Measurements from ENCODE around the gene CD59.

DNA sequence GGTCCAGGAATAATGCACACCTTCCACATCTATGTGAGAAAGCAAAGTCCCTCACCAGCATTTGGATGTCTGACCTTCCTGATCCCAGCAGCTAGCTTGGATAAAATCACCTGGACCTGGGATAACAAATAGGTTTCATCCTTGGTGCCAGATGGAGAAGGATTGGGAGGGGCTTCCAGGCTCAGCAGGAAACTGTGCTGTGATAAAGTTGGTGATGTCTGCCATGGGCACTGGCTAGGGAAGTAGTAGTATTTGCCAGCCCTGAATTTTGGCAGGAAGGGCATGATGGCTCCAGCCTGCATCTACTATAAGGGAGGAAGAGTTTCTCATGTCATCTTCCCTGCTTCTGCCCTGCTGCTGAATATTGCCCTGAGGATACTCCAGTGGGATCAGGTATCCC, 73.1 kb downstream of the CD59 start:
- TF ChIP-seq CTCF (IDR thresholded peaks at IDR 0.05 in 2 of 3, conservative IDR thresholded peaks at IDR 0.05 in 1 of 3; ENCODE audit: insufficient read depth in 2 of 3, low read depth in 1 of 3, low read length in 3 of 3) (no peak), EZH2 (IDR thresholded peaks at IDR 0.05; ENCODE audit: borderline replicate concordance, low read depth, low read length) (no peak), TFAM (CRISPR knock-in tag; conservative IDR thresholded peaks at IDR 0.05) (no peak), USF2 (CRISPR knock-in tag; IDR thresholded peaks at IDR 0.05) (no peak), ZNF184 (CRISPR knock-in tag; IDR thresholded peaks at IDR 0.05) (no peak), TCFL5 (CRISPR knock-in tag; conservative IDR thresholded peaks at IDR 0.05) (no peak)
- TF ChIP-seq, protein P1, sequence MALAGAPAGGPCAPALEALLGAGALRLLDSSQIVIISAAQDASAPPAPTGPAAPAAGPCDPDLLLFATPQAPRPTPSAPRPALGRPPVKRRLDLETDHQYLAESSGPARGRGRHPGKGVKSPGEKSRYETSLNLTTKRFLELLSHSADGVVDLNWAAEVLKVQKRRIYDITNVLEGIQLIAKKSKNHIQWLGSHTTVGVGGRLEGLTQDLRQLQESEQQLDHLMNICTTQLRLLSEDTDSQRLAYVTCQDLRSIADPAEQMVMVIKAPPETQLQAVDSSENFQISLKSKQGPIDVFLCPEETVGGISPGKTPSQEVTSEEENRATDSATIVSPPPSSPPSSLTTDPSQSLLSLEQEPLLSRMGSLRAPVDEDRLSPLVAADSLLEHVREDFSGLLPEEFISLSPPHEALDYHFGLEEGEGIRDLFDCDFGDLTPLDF (CRISPR knock-in tag; IDR thresholded peaks at IDR 0.05) = no peak
- TF ChIP-seq, protein P2, sequence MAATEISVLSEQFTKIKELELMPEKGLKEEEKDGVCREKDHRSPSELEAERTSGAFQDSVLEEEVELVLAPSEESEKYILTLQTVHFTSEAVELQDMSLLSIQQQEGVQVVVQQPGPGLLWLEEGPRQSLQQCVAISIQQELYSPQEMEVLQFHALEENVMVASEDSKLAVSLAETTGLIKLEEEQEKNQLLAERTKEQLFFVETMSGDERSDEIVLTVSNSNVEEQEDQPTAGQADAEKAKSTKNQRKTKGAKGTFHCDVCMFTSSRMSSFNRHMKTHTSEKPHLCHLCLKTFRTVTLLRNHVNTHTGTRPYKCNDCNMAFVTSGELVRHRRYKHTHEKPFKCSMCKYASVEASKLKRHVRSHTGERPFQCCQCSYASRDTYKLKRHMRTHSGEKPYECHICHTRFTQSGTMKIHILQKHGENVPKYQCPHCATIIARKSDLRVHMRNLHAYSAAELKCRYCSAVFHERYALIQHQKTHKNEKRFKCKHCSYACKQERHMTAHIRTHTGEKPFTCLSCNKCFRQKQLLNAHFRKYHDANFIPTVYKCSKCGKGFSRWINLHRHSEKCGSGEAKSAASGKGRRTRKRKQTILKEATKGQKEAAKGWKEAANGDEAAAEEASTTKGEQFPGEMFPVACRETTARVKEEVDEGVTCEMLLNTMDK (IDR thresholded peaks at IDR 0.05; ENCODE audit: borderline replicate concordance, insufficient read depth, low read depth, low read length, poor library complexity, severe bottlenecking) = no peak

All from K562 (cell line).